T-helper 22 cell (primary cell): ENCODE data around the gene TNFAIP6.
"Not testable (repeated sequence)": the region's sequence is repeated elsewhere in the genome, so short reads cannot be mapped to it uniquely, and the experiment has no call there.

Source experiments
- DNase-seq: peaks from one replicate; pipeline ENCODE4 v3.0.0-alpha.2; 2020; ENCODE audit warnings: low read depth

TNFAIP6 gene

DNA sequence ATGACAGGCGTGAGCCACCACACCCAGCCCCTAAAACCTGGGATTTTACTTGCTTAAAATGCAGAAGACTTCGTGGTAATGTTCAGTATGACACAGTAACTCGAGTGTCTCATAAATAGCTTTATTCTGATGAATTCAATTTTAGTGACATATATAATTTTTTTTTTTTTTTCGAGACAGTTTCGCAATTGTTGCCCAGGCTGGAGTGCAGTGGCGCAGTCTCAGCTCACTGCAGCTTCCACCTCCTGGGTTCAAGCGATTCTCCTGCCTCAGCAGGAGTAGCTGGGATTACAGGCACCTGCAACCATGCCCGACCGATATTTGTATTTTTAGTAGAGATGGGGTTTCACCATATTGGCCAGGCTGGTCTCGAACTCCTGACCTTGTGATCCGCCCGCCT, 64.3 kb downstream of the TNFAIP6 start:
- DNase-seq = not testable (repeated sequence)

DNA sequence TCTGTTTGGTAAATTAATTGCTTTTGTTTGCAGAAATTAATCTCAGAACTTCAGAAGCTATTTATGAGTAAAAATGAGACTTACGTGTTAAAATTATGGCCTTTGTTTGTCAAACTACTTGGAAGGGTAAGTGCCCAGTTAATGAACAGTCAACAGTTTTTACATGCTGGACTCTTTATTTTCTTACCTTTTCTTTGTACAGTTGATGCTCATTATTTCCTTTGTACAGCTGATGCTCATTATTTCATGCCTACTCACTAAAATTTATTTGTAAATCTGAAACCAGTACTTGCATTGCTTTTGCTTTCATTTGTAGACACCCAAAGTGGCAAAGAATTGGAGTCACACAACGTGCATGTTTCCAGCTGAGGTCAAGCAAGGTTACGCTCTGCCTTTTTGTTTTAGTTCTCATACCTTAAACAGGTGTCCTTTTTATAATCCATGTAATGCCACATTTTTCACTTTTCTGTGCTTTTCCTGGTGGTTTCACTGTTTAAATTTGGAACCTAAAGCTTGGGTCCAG, 65.6 kb downstream of the TNFAIP6 start:
- no peak for DNase-seq

DNA sequence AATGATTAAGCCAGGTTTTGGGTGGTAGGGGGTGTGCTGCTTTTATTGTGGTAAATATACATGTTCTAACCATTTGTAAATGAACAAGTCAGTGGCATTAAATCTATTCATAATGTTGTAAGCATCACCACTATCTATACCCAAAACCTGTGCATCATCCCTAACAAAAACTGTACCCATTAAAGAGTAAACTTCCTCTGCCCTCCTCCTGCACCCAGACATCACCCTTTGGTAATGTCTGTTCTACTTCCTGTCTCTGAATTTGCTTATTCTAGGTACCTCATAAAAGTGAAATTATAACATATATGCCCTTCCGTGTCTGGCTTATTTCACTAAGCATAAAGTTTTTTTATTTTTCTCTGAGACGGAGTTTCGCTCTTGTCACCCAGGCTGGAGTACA, 66.4 kb downstream of the TNFAIP6 start:
- DNase-seq = peak; percentile 5
